ENCODE results near the gene ADNP2.
"Not testable (repeated sequence)": the region's sequence is repeated elsewhere in the genome, so short reads cannot be mapped to it uniquely, and the experiment has no call there.

The ADNP2 gene

GRCh38 chr18:80164727-80165355, 55.8 kb downstream of the ADNP2 start:
- peaks cover 11% of the 10 kb centered on the region; the same call in 1 of the 2 replicates for H3K9me3 ChIP-seq (ENCODE audit: insufficient read depth, low read depth, low read length)
- not testable (repeated sequence) for H3K27ac ChIP-seq (ENCODE audit: low read depth, low read length); H3K4me1 ChIP-seq (ENCODE audit: insufficient read depth, low read length); H3K4me3 ChIP-seq (ENCODE audit: low read length); H3K9ac ChIP-seq (ENCODE audit: low read depth, low read length); H3K27me3 ChIP-seq (ENCODE audit: insufficient read depth, low read length); H3K36me3 ChIP-seq (ENCODE audit: insufficient read depth, low read length)
- WGBS, result 91% methylated on average over 9 of the region's 9 CpGs

GRCh38 chr18:80166240-80166639, 57.2 kb downstream of the ADNP2 start:
- WGBS, result 91% methylated on average over 10 of the region's 10 CpGs
- Histone ChIP-seq H3K27ac (ENCODE audit: low read depth, low read length) (no peak overlapping the region), H3K9ac (ENCODE audit: low read depth, low read length) (no peak overlapping the region), H3K27me3 (ENCODE audit: insufficient read depth, low read length) (no peaks in the 10 kb centered on the region), H3K9me3 (ENCODE audit: insufficient read depth, low read depth, low read length) (peaks cover 11% of the 10 kb centered on the region; the same call in 1 of the 2 replicates), H3K4me3 (ENCODE audit: low read length) (no peak overlapping the region), H3K36me3 (ENCODE audit: insufficient read depth, low read length) (0 out of 2 replicates have a peak, but pooled peaks cover 6% of the 10 kb centered on the region), H3K4me1 (ENCODE audit: insufficient read depth, low read length) (no peaks in the 10 kb centered on the region)

GRCh38 chr18:80166725-80167124, 57.7 kb downstream of the ADNP2 start:
- H3K9me3 ChIP-seq (ENCODE audit: insufficient read depth, low read depth, low read length), result peaks cover 11% of the 10 kb centered on the region; the same call in 1 of the 2 replicates
- H3K27me3 ChIP-seq (ENCODE audit: insufficient read depth, low read length), result no peaks in the 10 kb centered on the region
- H3K9ac ChIP-seq (ENCODE audit: low read depth, low read length), result no peak overlapping the region
- no peak overlapping the region for H3K4me3 ChIP-seq (ENCODE audit: low read length)
- WGBS, result 89% methylated on average over 6 of the region's 6 CpGs
- no peak overlapping the region for H3K27ac ChIP-seq (ENCODE audit: low read depth, low read length)
- H3K36me3 ChIP-seq (ENCODE audit: insufficient read depth, low read length), result 0 out of 2 replicates have a peak, but pooled peaks cover 6% of the 10 kb centered on the region
- H3K4me1 ChIP-seq (ENCODE audit: insufficient read depth, low read length), result no peaks in the 10 kb centered on the region

GRCh38 chr18:80167331-80167730, 58.3 kb downstream of the ADNP2 start:
- Histone ChIP-seq H3K9me3 (ENCODE audit: insufficient read depth, low read depth, low read length) (peaks cover 11% of the 10 kb centered on the region; the same call in 1 of the 2 replicates), H3K36me3 (ENCODE audit: insufficient read depth, low read length) (no peaks in the 10 kb centered on the region), H3K27ac (ENCODE audit: low read depth, low read length) (no peak overlapping the region), H3K4me1 (ENCODE audit: insufficient read depth, low read length) (no peaks in the 10 kb centered on the region), H3K4me3 (ENCODE audit: low read length) (no peak overlapping the region), H3K9ac (ENCODE audit: low read depth, low read length) (no peak overlapping the region), H3K27me3 (ENCODE audit: insufficient read depth, low read length) (no peaks in the 10 kb centered on the region)
- WGBS, result 90% methylated on average over 9 of the region's 9 CpGs

GRCh38 chr18:80167931-80168330, 58.9 kb downstream of the ADNP2 start:
- Histone ChIP-seq H3K27ac (ENCODE audit: low read depth, low read length) (no peak overlapping the region), H3K9me3 (ENCODE audit: insufficient read depth, low read depth, low read length) (peaks cover 11% of the 10 kb centered on the region; the same call in 1 of the 2 replicates), H3K27me3 (ENCODE audit: insufficient read depth, low read length) (no peaks in the 10 kb centered on the region), H3K4me1 (ENCODE audit: insufficient read depth, low read length) (no peaks in the 10 kb centered on the region), H3K36me3 (ENCODE audit: insufficient read depth, low read length) (no peaks in the 10 kb centered on the region), H3K9ac (ENCODE audit: low read depth, low read length) (no peak overlapping the region), H3K4me3 (ENCODE audit: low read length) (no peak overlapping the region)
- WGBS, result 93% methylated on average over 13 of the region's 13 CpGs

GRCh38 chr18:80168346-80168745, 59.3 kb downstream of the ADNP2 start:
- Histone ChIP-seq H3K9ac (ENCODE audit: low read depth, low read length) (no peak overlapping the region), H3K27ac (ENCODE audit: low read depth, low read length) (no peak overlapping the region), H3K27me3 (ENCODE audit: insufficient read depth, low read length) (no peaks in the 10 kb centered on the region), H3K4me3 (ENCODE audit: low read length) (no peak overlapping the region), H3K4me1 (ENCODE audit: insufficient read depth, low read length) (no peaks in the 10 kb centered on the region), H3K36me3 (ENCODE audit: insufficient read depth, low read length) (no peaks in the 10 kb centered on the region), H3K9me3 (ENCODE audit: insufficient read depth, low read depth, low read length) (peaks cover 9% of the 10 kb centered on the region; the same call in 1 of the 2 replicates)
- 99% methylated on average over 2 of the region's 2 CpGs for whole genome bisulfite sequencing

GRCh38 chr18:80168982-80169381, 59.9 kb downstream of the ADNP2 start:
- Histone ChIP-seq H3K9me3 (ENCODE audit: insufficient read depth, low read depth, low read length) (peaks cover 8% of the 10 kb centered on the region; the same call in 1 of the 2 replicates), H3K36me3 (ENCODE audit: insufficient read depth, low read length) (no peaks in the 10 kb centered on the region), H3K4me3 (ENCODE audit: low read length) (no peak overlapping the region), H3K9ac (ENCODE audit: low read depth, low read length) (no peak overlapping the region), H3K27ac (ENCODE audit: low read depth, low read length) (no peak overlapping the region), H3K27me3 (ENCODE audit: insufficient read depth, low read length) (no peaks in the 10 kb centered on the region), H3K4me1 (ENCODE audit: insufficient read depth, low read length) (no peaks in the 10 kb centered on the region)
- WGBS, result 92% methylated on average over 15 of the region's 15 CpGs

- H3K4me3 ChIP-seq (ENCODE audit: low read length), result no peak overlapping the region
- H3K27ac ChIP-seq (ENCODE audit: low read depth, low read length), result no peak overlapping the region
- peaks cover 3% of the 10 kb centered on the region; the same call in 1 of the 2 replicates for H3K9me3 ChIP-seq (ENCODE audit: insufficient read depth, low read depth, low read length)
- H3K36me3 ChIP-seq (ENCODE audit: insufficient read depth, low read length), result no peaks in the 10 kb centered on the region
- no peaks in the 10 kb centered on the region for H3K4me1 ChIP-seq (ENCODE audit: insufficient read depth, low read length)
- H3K27me3 ChIP-seq (ENCODE audit: insufficient read depth, low read length), result no peaks in the 10 kb centered on the region
- no peak overlapping the region for H3K9ac ChIP-seq (ENCODE audit: low read depth, low read length)
- WGBS, result 93% methylated on average over 17 of the region's 17 CpGs
Measured at GRCh38 chr18:80169607-80170006, 60.5 kb downstream of the ADNP2 start.

- Histone ChIP-seq H3K4me1 (ENCODE audit: insufficient read depth, low read length) (no peaks in the 10 kb centered on the region), H3K27ac (ENCODE audit: low read depth, low read length) (no peak overlapping the region), H3K36me3 (ENCODE audit: insufficient read depth, low read length) (no peaks in the 10 kb centered on the region), H3K4me3 (ENCODE audit: low read length) (no peak overlapping the region), H3K27me3 (ENCODE audit: insufficient read depth, low read length) (no peaks in the 10 kb centered on the region), H3K9me3 (ENCODE audit: insufficient read depth, low read depth, low read length) (no peaks in the 10 kb centered on the region), H3K9ac (ENCODE audit: low read depth, low read length) (no peak overlapping the region)
- WGBS, result 94% methylated on average over 7 of the region's 7 CpGs
Measured at GRCh38 chr18:80170395-80171053, 61.5 kb downstream of the ADNP2 start.

- Histone ChIP-seq H3K9ac (ENCODE audit: low read depth, low read length) (no peak overlapping the region), H3K4me1 (ENCODE audit: insufficient read depth, low read length) (no peaks in the 10 kb centered on the region), H3K27me3 (ENCODE audit: insufficient read depth, low read length) (no peaks in the 10 kb centered on the region), H3K36me3 (ENCODE audit: insufficient read depth, low read length) (no peaks in the 10 kb centered on the region), H3K27ac (ENCODE audit: low read depth, low read length) (no peak overlapping the region), H3K9me3 (ENCODE audit: insufficient read depth, low read depth, low read length) (no peaks in the 10 kb centered on the region), H3K4me3 (ENCODE audit: low read length) (no peak overlapping the region)
- WGBS, result 31% methylated on average over 19 of the region's 23 CpGs
Measured at GRCh38 chr18:80171054-80171872, 62.2 kb downstream of the ADNP2 start.

- Histone ChIP-seq H3K36me3 (ENCODE audit: insufficient read depth, low read length) (no peaks in the 10 kb centered on the region), H3K4me1 (ENCODE audit: insufficient read depth, low read length) (no peaks in the 10 kb centered on the region), H3K9ac (ENCODE audit: low read depth, low read length) (no peak overlapping the region), H3K9me3 (ENCODE audit: insufficient read depth, low read depth, low read length) (no peaks in the 10 kb centered on the region), H3K27me3 (ENCODE audit: insufficient read depth, low read length) (no peaks in the 10 kb centered on the region), H3K27ac (ENCODE audit: low read depth, low read length) (no peak overlapping the region), H3K4me3 (ENCODE audit: low read length) (no peak overlapping the region)
- 89% methylated on average over 4 of the region's 4 CpGs for WGBS
Measured at GRCh38 chr18:80172056-80172455, 63.0 kb downstream of the ADNP2 start.
